ENCODE measurements around the gene USP33.

GRCh38 chr1:77779529-77780281, 20.1 kb upstream of the USP33 start, which contains the start of gene MIGA1:
- TF ChIP-seq, protein P1, sequence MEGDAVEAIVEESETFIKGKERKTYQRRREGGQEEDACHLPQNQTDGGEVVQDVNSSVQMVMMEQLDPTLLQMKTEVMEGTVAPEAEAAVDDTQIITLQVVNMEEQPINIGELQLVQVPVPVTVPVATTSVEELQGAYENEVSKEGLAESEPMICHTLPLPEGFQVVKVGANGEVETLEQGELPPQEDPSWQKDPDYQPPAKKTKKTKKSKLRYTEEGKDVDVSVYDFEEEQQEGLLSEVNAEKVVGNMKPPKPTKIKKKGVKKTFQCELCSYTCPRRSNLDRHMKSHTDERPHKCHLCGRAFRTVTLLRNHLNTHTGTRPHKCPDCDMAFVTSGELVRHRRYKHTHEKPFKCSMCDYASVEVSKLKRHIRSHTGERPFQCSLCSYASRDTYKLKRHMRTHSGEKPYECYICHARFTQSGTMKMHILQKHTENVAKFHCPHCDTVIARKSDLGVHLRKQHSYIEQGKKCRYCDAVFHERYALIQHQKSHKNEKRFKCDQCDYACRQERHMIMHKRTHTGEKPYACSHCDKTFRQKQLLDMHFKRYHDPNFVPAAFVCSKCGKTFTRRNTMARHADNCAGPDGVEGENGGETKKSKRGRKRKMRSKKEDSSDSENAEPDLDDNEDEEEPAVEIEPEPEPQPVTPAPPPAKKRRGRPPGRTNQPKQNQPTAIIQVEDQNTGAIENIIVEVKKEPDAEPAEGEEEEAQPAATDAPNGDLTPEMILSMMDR (IDR thresholded peaks at IDR 0.05), result no peak
- TF ChIP-seq POLR2AphosphoS5 (IDR thresholded peaks at IDR 0.05; ENCODE audit: low read depth, low read length) (peak; percentile 74), MAX (IDR thresholded peaks at IDR 0.05; ENCODE audit: low read depth) (peak; percentile 68), EP300 (IDR thresholded peaks at IDR 0.05; ENCODE audit: borderline replicate concordance in 1 of 2, low read depth in 1 of 2, low read length in 1 of 2) (no peak), CHD2 (IDR thresholded peaks at IDR 0.05; ENCODE audit: low read length, partially characterized antibody) (peak; percentile 94), RCOR1 (IDR thresholded peaks at IDR 0.05; ENCODE audit: low read length) (0 out of 2 replicates have a peak, but pooled peaks have one; percentile 17), JUND (IDR thresholded peaks at IDR 0.05) (no peak), RAD21 (IDR thresholded peaks at IDR 0.05; ENCODE audit: low read length) (no peak), FOXM1 (IDR thresholded peaks at IDR 0.05; ENCODE audit: low read depth) (no peak), SMC3 (IDR thresholded peaks at IDR 0.05; ENCODE audit: low read depth, low read length) (no peak)
- TF ChIP-seq, protein P2, sequence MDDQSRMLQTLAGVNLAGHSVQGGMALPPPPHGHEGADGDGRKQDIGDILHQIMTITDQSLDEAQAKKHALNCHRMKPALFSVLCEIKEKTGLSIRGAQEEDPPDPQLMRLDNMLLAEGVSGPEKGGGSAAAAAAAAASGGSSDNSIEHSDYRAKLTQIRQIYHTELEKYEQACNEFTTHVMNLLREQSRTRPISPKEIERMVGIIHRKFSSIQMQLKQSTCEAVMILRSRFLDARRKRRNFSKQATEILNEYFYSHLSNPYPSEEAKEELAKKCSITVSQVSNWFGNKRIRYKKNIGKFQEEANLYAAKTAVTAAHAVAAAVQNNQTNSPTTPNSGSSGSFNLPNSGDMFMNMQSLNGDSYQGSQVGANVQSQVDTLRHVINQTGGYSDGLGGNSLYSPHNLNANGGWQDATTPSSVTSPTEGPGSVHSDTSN (IDR thresholded peaks at IDR 0.05), result no peak
- TF ChIP-seq, protein P3, sequence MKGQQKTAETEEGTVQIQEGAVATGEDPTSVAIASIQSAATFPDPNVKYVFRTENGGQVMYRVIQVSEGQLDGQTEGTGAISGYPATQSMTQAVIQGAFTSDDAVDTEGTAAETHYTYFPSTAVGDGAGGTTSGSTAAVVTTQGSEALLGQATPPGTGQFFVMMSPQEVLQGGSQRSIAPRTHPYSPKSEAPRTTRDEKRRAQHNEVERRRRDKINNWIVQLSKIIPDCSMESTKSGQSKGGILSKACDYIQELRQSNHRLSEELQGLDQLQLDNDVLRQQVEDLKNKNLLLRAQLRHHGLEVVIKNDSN (IDR thresholded peaks at IDR 0.05; ENCODE audit: borderline replicate concordance, low read depth), result no peak

Data from SK-N-SH (cell line).